Muscle of leg (tissue), 11 donors: ENCODE measurements around the gene PPT1. TPM values are rescaled to one million over a fixed set of nuclear protein-coding genes. Genes with fewer than 3 reads are reported as not detected.

Experiments used
- DNase-seq: peaks from one replicate; pipeline ENCODE4 v3.0.0; 2013
- H3K27ac ChIP-seq: one replicate; pipeline ENCODE4 v1.5.1; 2013; ENCODE audit warnings: mild to moderate bottlenecking, low read length, control low read depth
- H3K27me3 ChIP-seq: one replicate; pipeline ENCODE4 v1.6.1; 2013; ENCODE audit warnings: low read length; ENCODE audit not compliant: control insufficient read depth, insufficient read depth
- H3K36me3 ChIP-seq: one replicate; pipeline ENCODE4 v1.6.1; 2013; ENCODE audit warnings: low read length; ENCODE audit not compliant: control insufficient read depth, insufficient read depth
- H3K4me1 ChIP-seq: one replicate; pipeline ENCODE4 v1.6.1; 2013; ENCODE audit warnings: low read length; ENCODE audit not compliant: control insufficient read depth, insufficient read depth
- H3K4me3 ChIP-seq: one replicate; pipeline ENCODE4 v1.5.1; 2013; ENCODE audit warnings: low read length, control low read depth
- H3K9me3 ChIP-seq: replicated peaks from 2 replicates; pipeline ENCODE4 v1.6.1; 2013; ENCODE audit warnings: low read depth, low read length; ENCODE audit not compliant: control insufficient read depth
- WGBS: methylation state at CpG from one replicate; pipeline ENCODE4 v1.1.5; 2013; ENCODE audit warnings: missing lambda C conversion rate; ENCODE audit not compliant: insufficient coverage; 5-methylcytosine and 5-hydroxymethylcytosine counted together
- polyA plus RNA-seq, 8 donors: library from polyadenylated mRNA; unstranded; fragments of 120-200 nt; gene quantifications; one replicate each; pipeline versions ENCODE4 v1.2.1 to v1.2.3, GENCODE V29; 2013; ENCODE audit warnings: inconsistent platforms in 1 of 8, low replicate concordance in 1 of 8; ENCODE audit not compliant: insufficient read length in 8 of 8, insufficient read depth in 1 of 8
- total RNA-seq: library from RNA; stranded (reverse); fragments of 120-200 nt; gene quantifications from one replicate; pipeline ENCODE4 v1.2.4, GENCODE V29; 2013

The PPT1 gene
- total and polyA plus RNA-seq, 9 donors: 38.9 to 68.4 (median 45.6) TPM

DNA sequence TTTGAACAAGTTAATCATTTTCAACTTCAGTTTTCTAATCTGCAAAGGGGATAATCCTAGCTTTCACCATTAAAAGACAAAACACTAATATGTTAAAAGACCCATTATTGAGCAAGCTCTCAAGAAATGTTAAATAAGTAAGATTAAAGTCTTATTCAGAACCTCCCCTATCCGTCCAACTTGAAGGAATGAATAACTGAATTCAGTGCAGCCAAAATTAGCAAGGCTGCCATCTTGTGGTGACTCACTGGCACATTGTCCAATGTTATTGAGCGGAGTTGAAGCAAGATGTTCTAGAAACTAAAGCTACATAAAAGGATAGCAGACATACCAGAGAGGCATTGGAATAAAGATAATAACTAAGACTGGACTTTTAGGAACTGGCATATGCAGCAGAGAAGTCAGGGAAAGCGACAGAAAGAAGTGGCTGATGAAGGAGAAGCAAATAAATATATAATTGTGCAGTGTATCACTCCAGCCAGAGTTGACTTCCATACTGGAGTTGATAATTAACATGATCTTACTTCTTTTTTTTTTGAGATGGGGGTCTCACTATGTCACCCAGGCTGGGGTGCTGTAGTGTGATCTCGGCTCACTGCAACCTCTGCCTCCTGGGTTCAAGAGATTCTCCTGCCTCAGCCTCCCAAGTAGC is 64.7 kb downstream of the PPT1 start:
- DNase-seq: peak; percentile 66
- 30% methylated on average over 2 of the region's 4 CpGs for WGBS
- Histone ChIP-seq H3K9me3 (no peaks in the 10 kb centered on the region), H3K4me3 (no peak overlapping the region), H3K36me3 (no peaks in the 10 kb centered on the region), H3K27me3 (no peaks in the 10 kb centered on the region), H3K27ac (no peak overlapping the region), H3K4me1 (peaks cover 16% of the 10 kb centered on the region)

DNA sequence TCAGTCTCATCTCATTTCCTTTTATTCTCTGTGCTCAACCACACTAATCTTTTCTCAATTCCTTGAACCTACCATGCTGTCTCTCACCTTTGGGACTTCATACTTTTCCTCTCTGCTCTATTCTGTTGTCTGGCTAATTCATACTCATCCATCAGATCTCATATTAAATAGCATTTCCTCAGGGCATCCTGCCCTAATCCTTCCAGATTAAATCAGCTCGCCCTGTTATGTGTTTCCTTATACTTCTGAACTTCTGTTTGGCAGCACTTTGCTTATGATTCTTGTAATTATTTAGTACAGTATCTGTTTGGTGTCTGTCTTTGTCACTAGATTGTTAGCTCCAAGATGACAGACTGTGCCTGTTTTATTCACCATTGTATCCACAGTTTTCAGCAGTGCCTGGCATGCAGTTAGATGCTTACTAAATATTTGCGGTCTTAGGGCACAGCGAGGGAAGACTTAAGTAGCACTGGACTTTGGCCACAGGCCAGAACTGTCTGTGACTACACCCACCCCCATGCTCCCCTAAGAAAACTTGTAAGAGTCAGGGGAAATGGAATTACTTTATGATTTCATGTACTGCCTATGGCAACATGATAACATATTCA is 66.4 kb downstream of the PPT1 start:
- DNase-seq: no peak
- Histone ChIP-seq H3K4me1 (peaks cover 3% of the 10 kb centered on the region), H3K4me3 (no peak overlapping the region), H3K27me3 (no peaks in the 10 kb centered on the region), H3K36me3 (no peaks in the 10 kb centered on the region), H3K27ac (no peak overlapping the region), H3K9me3 (peaks cover 2% of the 10 kb centered on the region)
- WGBS: no CpG with 5 or more reads among the region's 3 CpGs

DNA sequence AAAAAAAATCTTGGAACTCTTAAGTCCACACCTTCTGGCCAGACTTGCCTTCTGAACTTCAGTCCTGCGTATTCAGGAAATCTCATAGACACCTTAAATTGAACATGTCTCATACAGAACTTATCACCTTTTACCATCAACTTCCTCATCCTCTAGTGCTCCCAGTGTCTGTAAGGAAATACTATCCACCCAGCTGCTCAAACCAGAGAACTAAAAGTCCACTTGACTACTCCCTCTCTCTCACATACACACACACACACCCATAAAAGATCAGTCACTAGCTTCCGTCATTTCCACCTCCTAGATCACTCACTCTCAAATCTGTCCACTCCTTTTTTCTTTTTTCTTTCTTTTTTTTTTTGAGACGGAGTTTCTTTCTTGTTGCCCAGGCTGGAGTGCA is 67.4 kb downstream of the PPT1 start:
- 64% methylated on average over 3 of the region's 3 CpGs for WGBS
- no peaks in the 10 kb centered on the region for H3K27me3 ChIP-seq

DNA sequence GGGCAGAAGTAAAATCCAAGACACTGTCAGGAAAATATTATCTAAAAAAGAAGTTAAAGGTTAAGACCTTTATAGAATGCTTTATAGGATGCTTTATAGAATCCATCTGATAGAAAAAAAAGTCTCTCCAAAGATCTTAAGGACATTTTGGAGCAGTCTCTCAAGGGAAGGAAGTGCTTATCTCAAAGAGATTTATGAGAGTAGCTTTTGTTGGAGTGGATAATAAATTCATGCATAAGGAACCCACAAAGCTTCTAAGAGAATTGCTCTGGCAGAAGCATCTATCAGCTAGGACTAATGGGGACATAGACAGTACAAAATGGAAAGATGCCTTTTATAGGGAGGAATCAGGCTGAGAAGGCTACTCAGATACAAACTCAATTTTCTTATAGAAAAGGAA is 69.4 kb downstream of the PPT1 start:
- Histone ChIP-seq H3K4me1 (no peaks in the 10 kb centered on the region), H3K27me3 (no peaks in the 10 kb centered on the region), H3K4me3 (no peak overlapping the region), H3K36me3 (no peaks in the 10 kb centered on the region), H3K9me3 (peaks cover 8% of the 10 kb centered on the region), H3K27ac (no peak overlapping the region)
- DNase-seq: no peak

More for the DNA sequence above, 67.4 kb downstream of the PPT1 start:
- Histone ChIP-seq H3K4me1 (no peaks in the 10 kb centered on the region), H3K36me3 (no peaks in the 10 kb centered on the region), H3K4me3 (no peak overlapping the region), H3K27ac (no peak overlapping the region), H3K9me3 (peaks cover 2% of the 10 kb centered on the region)
- DNase-seq: no peak

DNA sequence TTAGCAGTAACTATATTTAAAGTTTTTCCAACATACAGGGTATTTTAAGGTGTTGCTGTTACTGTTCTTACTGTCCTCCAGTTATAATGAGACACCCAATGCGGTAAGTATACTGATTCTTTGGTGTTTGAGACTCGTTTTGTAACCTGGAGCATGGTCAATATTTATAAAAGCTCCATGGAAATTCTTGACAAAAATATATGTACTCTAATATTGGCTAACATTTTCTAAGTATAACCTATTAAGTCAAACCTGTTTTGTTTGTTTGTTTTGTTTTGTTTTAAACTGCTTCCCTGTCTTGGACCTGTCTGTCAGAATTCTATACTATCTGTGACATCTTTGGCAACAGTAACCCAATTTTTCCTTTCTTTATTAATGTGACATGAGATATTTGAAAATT is 72.4 kb downstream of the PPT1 start:
- no peak for DNase-seq
- no peak overlapping the region for H3K27ac ChIP-seq
- H3K36me3 ChIP-seq: no peaks in the 10 kb centered on the region
- no peak overlapping the region for H3K4me3 ChIP-seq
- no CpG with 5 or more reads among the region's 2 CpGs for WGBS
- H3K27me3 ChIP-seq: no peaks in the 10 kb centered on the region
- H3K9me3 ChIP-seq: peaks cover 8% of the 10 kb centered on the region
- no peaks in the 10 kb centered on the region for H3K4me1 ChIP-seq

DNA sequence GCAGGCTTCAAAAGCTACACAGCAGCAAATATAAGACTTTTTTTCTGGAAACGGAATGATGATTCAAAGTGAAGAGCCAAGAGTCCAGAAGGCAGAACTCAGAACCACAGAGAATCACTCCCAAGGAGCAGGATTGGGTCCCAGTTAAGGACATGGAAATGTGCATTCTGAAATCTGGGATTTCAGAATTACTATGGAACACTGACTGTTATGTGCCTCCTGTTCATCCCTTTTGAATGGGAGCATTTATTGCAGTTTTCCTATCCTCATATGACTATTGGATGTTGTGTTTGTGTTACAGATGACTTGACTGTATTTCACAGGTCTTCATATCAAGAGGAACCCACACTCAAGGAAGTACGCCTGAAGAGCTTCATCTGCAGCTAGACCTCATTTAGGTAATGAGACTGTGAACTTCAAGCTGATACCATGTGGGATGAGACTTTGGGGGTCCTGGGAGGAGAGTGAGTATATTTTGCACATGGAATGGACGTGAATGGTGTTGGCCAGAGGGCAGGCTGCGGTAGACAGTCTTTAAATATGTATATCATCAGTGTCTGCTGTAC is 73.6 kb downstream of the PPT1 start:
- no peak for DNase-seq
- H3K4me3 ChIP-seq: no peak overlapping the region
- no peaks in the 10 kb centered on the region for H3K36me3 ChIP-seq
- no peaks in the 10 kb centered on the region for H3K4me1 ChIP-seq
- H3K27ac ChIP-seq: no peak overlapping the region
- H3K9me3 ChIP-seq: peaks cover 8% of the 10 kb centered on the region
- no peaks in the 10 kb centered on the region for H3K27me3 ChIP-seq
- 70% methylated on average over 2 of the region's 4 CpGs for WGBS

Other genes with a start within 250 kb of the PPT1 start
- gene TRIT1, start 213.7 kb downstream of the PPT1 start, total RNA-seq: 19.1 TPM
- gene TRIT1, start 213.7 kb downstream of the PPT1 start, polyA plus RNA-seq: 10 to 100 TPM in 7 of 8 donors, 1 to 10 TPM in 1; 9.9 to 20.0 (median 13.9) TPM
- 2.4 TPM for gene MYCL, start 195.3 kb downstream of the PPT1 start, total RNA-seq
- gene MYCL, start 195.3 kb downstream of the PPT1 start, polyA plus RNA-seq: 1 to 10 TPM; 1.7 to 8.4 (median 3.6) TPM
- 0.62 TPM for gene MFSD2A, start 142.1 kb downstream of the PPT1 start, total RNA-seq
- gene MFSD2A, start 142.1 kb downstream of the PPT1 start, polyA plus RNA-seq: 1 to 10 TPM in 7 of 8 donors, under 1 TPM in 1; 0.87 to 6.8 (median 1.9) TPM
- gene CAP1, start 56.5 kb downstream of the PPT1 start, total RNA-seq: 77.0 TPM
- gene CAP1, start 56.5 kb downstream of the PPT1 start, polyA plus RNA-seq: 100 to 1,000 TPM in 2 of 8 donors, 10 to 100 TPM in 6; 75.3 to 110 (median 82.0) TPM
- gene RLF, start 64.1 kb upstream of the PPT1 start, total RNA-seq: 21.6 TPM
- 10 to 100 TPM; 11.4 to 17.6 (median 14.0) TPM for gene RLF, start 64.1 kb upstream of the PPT1 start, polyA plus RNA-seq
- gene TMCO2, start 150.7 kb upstream of the PPT1 start, total RNA-seq: not detected
- gene TMCO2, start 150.7 kb upstream of the PPT1 start, polyA plus RNA-seq: not detected
- gene ZMPSTE24, start 161.0 kb upstream of the PPT1 start, total RNA-seq: 20.3 TPM
- gene ZMPSTE24, start 161.0 kb upstream of the PPT1 start, polyA plus RNA-seq: 10 to 100 TPM; 23.3 to 32.7 (median 25.6) TPM
- 2.6 TPM for gene COL9A2, start 220.0 kb upstream of the PPT1 start, total RNA-seq
- 1 to 10 TPM; 1.0 to 4.8 (median 1.7) TPM for gene COL9A2, start 220.0 kb upstream of the PPT1 start, polyA plus RNA-seq